Measurements from ENCODE around the gene ZNF143.

- no peak for TF ChIP-seq TAF1 (IDR thresholded peaks at IDR 0.05; ENCODE audit: low read depth)
- TF ChIP-seq, protein P1, sequence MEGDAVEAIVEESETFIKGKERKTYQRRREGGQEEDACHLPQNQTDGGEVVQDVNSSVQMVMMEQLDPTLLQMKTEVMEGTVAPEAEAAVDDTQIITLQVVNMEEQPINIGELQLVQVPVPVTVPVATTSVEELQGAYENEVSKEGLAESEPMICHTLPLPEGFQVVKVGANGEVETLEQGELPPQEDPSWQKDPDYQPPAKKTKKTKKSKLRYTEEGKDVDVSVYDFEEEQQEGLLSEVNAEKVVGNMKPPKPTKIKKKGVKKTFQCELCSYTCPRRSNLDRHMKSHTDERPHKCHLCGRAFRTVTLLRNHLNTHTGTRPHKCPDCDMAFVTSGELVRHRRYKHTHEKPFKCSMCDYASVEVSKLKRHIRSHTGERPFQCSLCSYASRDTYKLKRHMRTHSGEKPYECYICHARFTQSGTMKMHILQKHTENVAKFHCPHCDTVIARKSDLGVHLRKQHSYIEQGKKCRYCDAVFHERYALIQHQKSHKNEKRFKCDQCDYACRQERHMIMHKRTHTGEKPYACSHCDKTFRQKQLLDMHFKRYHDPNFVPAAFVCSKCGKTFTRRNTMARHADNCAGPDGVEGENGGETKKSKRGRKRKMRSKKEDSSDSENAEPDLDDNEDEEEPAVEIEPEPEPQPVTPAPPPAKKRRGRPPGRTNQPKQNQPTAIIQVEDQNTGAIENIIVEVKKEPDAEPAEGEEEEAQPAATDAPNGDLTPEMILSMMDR (IDR thresholded peaks at IDR 0.05; ENCODE audit: poor library complexity, severe bottlenecking) = no peak
These were observed 58.1 kb downstream of the ZNF143 start for GRCh38 chr11:9518835-9519410.

Data from neural cell (in vitro differentiated cells).